A549 (cell line): ENCODE measurements around the gene SETBP1. TPM values are rescaled to one million over a fixed set of nuclear protein-coding genes. Genes with fewer than 3 reads are reported as not detected.

Experiments used
- ATAC-seq, 2 experiments: fragments of 200-7000 bp in 1 of 2; fragments of >200 bp in 1 of 2; cut with Nextera tagmentation in 1 of 2; cut with Tn5 transposase in 1 of 2; 3 replicates each; pipeline versions ENCODE4 v1.8.0 to v1.9.1; 2018 to 2020; ENCODE audit warnings: mild to moderate bottlenecking in 1 of 2, moderate library complexity in 1 of 2
- CTCF ChIA-PET: fragments of 300-600 bp; sonication (Branson Sonifier 250); formaldehyde crosslinking; extraction: SDS; loops from one replicate; lab custom pipeline; 2021; ENCODE audit warnings: antibody characterized with exemption, inconsistent platforms; lab: Yijun Ruan, JAX
- POLR2A ChIA-PET: fragments of 350-600 bp; formaldehyde crosslinking; extraction: SDS; loops from one replicate; lab custom pipeline; 2021; ENCODE audit warnings: antibody characterized with exemption, inconsistent platforms; lab: Yijun Ruan, JAX
- DNase-seq, 2 experiments: peaks; one replicate each; pipeline versions ENCODE4 v3.0.0 to v3.0.0-alpha.2; 2011 to 2016; ENCODE audit warnings: low read depth in 1 of 2, low spot score in 1 of 2
- FAIRE-seq: peaks from 2 replicates; lab custom pipeline; 2011; peaks lifted over from hg19 to GRCh38; lab: Jason Lieb, UNC
- H3K27ac ChIP-seq, 2 experiments: fragments of >200 bp; sonication (Bioruptor Twin); formaldehyde crosslinking; 3 replicates each; pipeline ENCODE4 v1.5.1; 2016 to 2017
- H3K4me1 ChIP-seq: fragments of >200 bp; sonication (Bioruptor Twin); formaldehyde crosslinking; 3 replicates; pipeline ENCODE4 v1.6.1; 2016
- H3K4me2 ChIP-seq: fragments of >200 bp; sonication (Bioruptor Twin); formaldehyde crosslinking; 3 replicates; pipeline ENCODE4 v1.6.1; 2016
- H3K4me3 ChIP-seq: fragments of >200 bp; sonication (Bioruptor Twin); formaldehyde crosslinking; 3 replicates; pipeline ENCODE4 v1.5.1; 2016
- H3K9me3 ChIP-seq: fragments of >200 bp; sonication (Bioruptor Twin); formaldehyde crosslinking; 3 replicates; pipeline ENCODE4 v1.6.1; 2016
- BHLHE40 ChIP-seq: IDR thresholded peaks from 2 replicates; pipeline ENCODE4 v1.6.1; 2012; ENCODE audit warnings: low read depth, low read length, inconsistent platforms
- CHD2 ChIP-seq: fragments of 150-350 bp; IDR thresholded peaks from 2 replicates; pipeline ENCODE4 v1.6.1; 2014; ENCODE audit warnings: low read length; ENCODE audit not compliant: partially characterized antibody
- CTCF ChIP-seq: fragments of >200 bp; sonication (Bioruptor Twin); formaldehyde crosslinking; IDR thresholded peaks from 3 replicates; pipeline ENCODE4 v1.5.1; 2016
- E2F6 ChIP-seq: IDR thresholded peaks from 2 replicates; pipeline ENCODE4 v1.6.1; 2012; ENCODE audit warnings: low read depth, borderline replicate concordance
- EP300 ChIP-seq, 2 experiments: fragments of >200 bp; sonication (Bioruptor Twin); formaldehyde crosslinking; IDR thresholded peaks; 2 replicates in 1 of 2; 3 replicates in 1 of 2; pipeline ENCODE4 v1.6.1; 2016 to 2017
- ESRRA ChIP-seq: fragments of 150-350 bp; IDR thresholded peaks from 2 replicates; pipeline ENCODE4 v1.6.1; 2014; ENCODE audit warnings: mild to moderate bottlenecking, low read length, borderline replicate concordance
- FOSL2 ChIP-seq, 2 experiments: fragments of 450-650 bp in 1 of 2; fragments of >200 bp in 1 of 2; sonication (Bioruptor Twin) in 1 of 2; formaldehyde crosslinking; IDR thresholded peaks; 2 replicates each; pipeline versions ENCODE4 v1.5.0 to v1.6.1; 2016 to 2020; ENCODE audit warnings: mild to moderate bottlenecking in 1 of 2, moderate library complexity in 1 of 2
- FOXS1 ChIP-seq: fragments of 250-450 bp; sonication (Bioruptor Pico); IDR thresholded peaks from 2 replicates; pipeline ENCODE4 v1.5.0; 2020; ENCODE audit warnings: mild to moderate bottlenecking, moderate library complexity
- HES2 ChIP-seq: fragments of >200 bp; sonication (Bioruptor Twin); formaldehyde crosslinking; IDR thresholded peaks from 2 replicates; pipeline ENCODE4 v1.6.1; 2016
- HOXA7 ChIP-seq: fragments of 250-450 bp; sonication (Bioruptor Pico); IDR thresholded peaks from 2 replicates; pipeline ENCODE4 v1.5.0; 2020; ENCODE audit warnings: mild to moderate bottlenecking, moderate library complexity
- HOXB5 ChIP-seq: fragments of 250-450 bp; sonication (Bioruptor Pico); IDR thresholded peaks from 2 replicates; pipeline ENCODE4 v1.5.0; 2020; ENCODE audit warnings: mild to moderate bottlenecking, moderate library complexity
- JUNB ChIP-seq: fragments of >200 bp; sonication (Bioruptor Twin); formaldehyde crosslinking; IDR thresholded peaks from 2 replicates; pipeline ENCODE4 v1.6.1; 2016
- MAX ChIP-seq: IDR thresholded peaks from 2 replicates; pipeline ENCODE4 v1.6.1; 2012
- NR3C1 ChIP-seq: fragments of >200 bp; sonication (Bioruptor Twin); formaldehyde crosslinking; IDR thresholded peaks from 3 replicates; pipeline ENCODE4 v1.6.1; 2017
- PBX3 ChIP-seq: IDR thresholded peaks from 2 replicates; pipeline ENCODE4 v1.6.1; 2012
- POLR2A ChIP-seq: IDR thresholded peaks from 2 replicates; pipeline ENCODE4 v1.6.1; 2012; ENCODE audit warnings: mild to moderate bottlenecking, low read length
- REST ChIP-seq: fragments of 200-600 bp; sonication (generic); IDR thresholded peaks from 2 replicates; pipeline ENCODE4 v1.6.1; 2016; ENCODE audit warnings: antibody characterized with exemption, mild to moderate bottlenecking, moderate library complexity
- SREBF2 ChIP-seq: fragments of 450-650 bp; IDR thresholded peaks from 2 replicates; pipeline ENCODE4 v1.6.1; 2014; ENCODE audit warnings: mild to moderate bottlenecking, moderate library complexity
- TFCP2L1 ChIP-seq: fragments of 250-450 bp; sonication (Bioruptor Pico); IDR thresholded peaks from 2 replicates; pipeline ENCODE4 v1.5.0; 2021; ENCODE audit warnings: mild to moderate bottlenecking
- TP53 ChIP-seq: fragments of 250-450 bp; sonication (Bioruptor Pico); IDR thresholded peaks from 2 replicates; pipeline ENCODE4 v1.5.0; 2021; ENCODE audit warnings: mild to moderate bottlenecking, moderate library complexity
- ZC3H11A ChIP-seq: fragments of 450-650 bp; IDR thresholded peaks from 2 replicates; pipeline ENCODE4 v1.6.1; 2014; ENCODE audit warnings: antibody characterized with exemption, mild to moderate bottlenecking
- ZFP36 ChIP-seq: fragments of 450-650 bp; IDR thresholded peaks from 2 replicates; pipeline ENCODE4 v1.6.1; 2014; ENCODE audit warnings: borderline replicate concordance; ENCODE audit not compliant: partially characterized antibody
- WGBS: methylation state at CpG from one replicate; pipeline ENCODE4 v1.1.6; 2017; ENCODE audit errors: missing lambda C conversion rate; 5-methylcytosine and 5-hydroxymethylcytosine counted together
- polyA plus RNA-seq, 4 experiments: library from polyadenylated mRNA; depleted of rRNA in 3 of 4; stranded (reverse); fragments of >200 nt; fragmentation: RNase III in 1 of 4; extraction: RNeasy Plus Mini Kit Qiagen cat#74134 plus additional on column Dnase treatment in 1 of 4; gene quantifications; 2 replicates in 3 of 4; 3 replicates in 1 of 4; pipeline ENCODE4 v1.2.3, GENCODE V29; 2011 to 2017

The SETBP1 gene
- polyA plus RNA-seq, 2 of the 4 experiments (the other 2 are of a cell fraction) = 0.50 to 1.9 TPM

GRCh38 chr18:44869533-44869932, 188.8 kb downstream of the SETBP1 start:
- ATAC-seq = no peak
- H3K27ac ChIP-seq = no peak overlapping the region
- WGBS = 71% methylated on average over 4 of the region's 4 CpGs
- CTCF ChIA-PET = interaction anchor here (1.0 kb wide), 1 partner anchor 9 kb away, joined by 3 read pairs; no protein-coding TSS in a partner anchor
- TF ChIP-seq HES2 = no peak
- no peak for TF ChIP-seq HOXB5 (CRISPR knock-in tag)
- no peak for TF ChIP-seq CHD2
- no peak for TF ChIP-seq ESRRA
- TF ChIP-seq ZFP36 = no peak
- TF ChIP-seq MAX = no peak
- H3K4me3 ChIP-seq = no peak overlapping the region
- no peak overlapping the region for H3K4me2 ChIP-seq
- FAIRE-seq = no peak
- no peak for DNase-seq
- POLR2A ChIA-PET = no interaction called here
- no peaks in the 10 kb centered on the region for H3K4me1 ChIP-seq
- no peaks in the 10 kb centered on the region for H3K9me3 ChIP-seq

- ATAC-seq = no peak
- H3K27ac ChIP-seq = no peak overlapping the region
- TF ChIP-seq JUNB (no peak), BHLHE40 (no peak), REST (no peak), POLR2A (no peak), TP53 (CRISPR knock-in tag) (no peak), FOXS1 (CRISPR knock-in tag) (no peak), PBX3 (no peak), TFCP2L1 (CRISPR knock-in tag) (no peak), EP300 (IDR thresholded peaks at IDR 0.05) (no peak), HOXB5 (CRISPR knock-in tag) (no peak), CTCF (no peak), ZC3H11A (no peak), HOXA7 (no peak), NR3C1 (no peak), FOSL2 (IDR thresholded peaks at IDR 0.05) (no peak), FOSL2 (CRISPR knock-in tag; IDR thresholded peaks at IDR 0.05) (no peak), E2F6 (no peak), ZFP36 (no peak), CHD2 (no peak), SREBF2 (no peak)
- CTCF ChIA-PET = interaction anchor here (1.0 kb wide), 1 partner anchor 8 kb away, joined by 3 read pairs; no protein-coding TSS in a partner anchor
- no peak for FAIRE-seq
- no peak for DNase-seq
- no peaks in the 10 kb centered on the region for H3K9me3 ChIP-seq
- POLR2A ChIA-PET = no interaction called here
- H3K4me1 ChIP-seq = no peaks in the 10 kb centered on the region
- WGBS = 75% methylated on average over 11 of the region's 11 CpGs
- no peak overlapping the region for H3K4me2 ChIP-seq
- H3K4me3 ChIP-seq = no peak overlapping the region
These were observed 190.2 kb downstream of the SETBP1 start for GRCh38 chr18:44870631-44871502.
